ENCODE measurements around the gene TMEM184B.

DNA sequence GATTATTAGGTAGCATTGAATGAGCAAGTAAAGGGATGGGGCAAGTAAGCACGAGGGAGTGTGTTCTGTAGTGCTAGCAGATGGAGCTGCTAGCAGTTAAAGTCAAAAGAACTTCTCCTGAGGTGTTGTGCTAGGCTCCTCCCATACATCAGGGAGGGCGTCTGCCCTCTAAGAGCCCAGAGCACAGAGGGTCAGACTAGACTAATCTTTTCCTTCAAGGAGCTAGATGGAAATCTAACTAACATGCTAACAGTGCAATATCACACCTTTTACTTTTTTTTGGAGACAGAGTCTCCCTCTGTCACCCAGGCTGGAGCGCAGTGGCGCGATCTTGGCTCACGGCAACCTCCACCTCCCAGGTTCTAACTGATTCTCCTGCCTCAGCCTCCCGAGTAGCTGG, 88.0 kb downstream of the TMEM184B start:
- TF ChIP-seq, protein P1, sequence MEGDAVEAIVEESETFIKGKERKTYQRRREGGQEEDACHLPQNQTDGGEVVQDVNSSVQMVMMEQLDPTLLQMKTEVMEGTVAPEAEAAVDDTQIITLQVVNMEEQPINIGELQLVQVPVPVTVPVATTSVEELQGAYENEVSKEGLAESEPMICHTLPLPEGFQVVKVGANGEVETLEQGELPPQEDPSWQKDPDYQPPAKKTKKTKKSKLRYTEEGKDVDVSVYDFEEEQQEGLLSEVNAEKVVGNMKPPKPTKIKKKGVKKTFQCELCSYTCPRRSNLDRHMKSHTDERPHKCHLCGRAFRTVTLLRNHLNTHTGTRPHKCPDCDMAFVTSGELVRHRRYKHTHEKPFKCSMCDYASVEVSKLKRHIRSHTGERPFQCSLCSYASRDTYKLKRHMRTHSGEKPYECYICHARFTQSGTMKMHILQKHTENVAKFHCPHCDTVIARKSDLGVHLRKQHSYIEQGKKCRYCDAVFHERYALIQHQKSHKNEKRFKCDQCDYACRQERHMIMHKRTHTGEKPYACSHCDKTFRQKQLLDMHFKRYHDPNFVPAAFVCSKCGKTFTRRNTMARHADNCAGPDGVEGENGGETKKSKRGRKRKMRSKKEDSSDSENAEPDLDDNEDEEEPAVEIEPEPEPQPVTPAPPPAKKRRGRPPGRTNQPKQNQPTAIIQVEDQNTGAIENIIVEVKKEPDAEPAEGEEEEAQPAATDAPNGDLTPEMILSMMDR (optimal IDR thresholded peaks at IDR 0.05 in 1 of 3, IDR thresholded peaks at IDR 0.05 in 1 of 3, conservative IDR thresholded peaks at IDR 0.05 in 1 of 3; ENCODE audit: extremely low read depth in 1 of 3, insufficient read depth in 2 of 3, low read length in 3 of 3), result no peak
- TF ChIP-seq EZH2 (IDR thresholded peaks at IDR 0.05; ENCODE audit: low read length), result no peak

Data from keratinocyte (primary cell).